ENCODE measurements around the gene ZBTB2.
"Not testable (repeated sequence)": the region's sequence is repeated elsewhere in the genome, so short reads cannot be mapped to it uniquely, and the experiment has no call there.

The ZBTB2 gene

GRCh38 chr6:151324488-151324825 lies 66.9 kb downstream of the ZBTB2 start:
- Histone ChIP-seq H3K9me3 (ENCODE audit: control insufficient read depth, low read length) (no peaks in the 10 kb centered on the region), H3K36me3 (ENCODE audit: control insufficient read depth, insufficient read depth, low read length, severe bottlenecking) (no peaks in the 10 kb centered on the region), H3K27me3 (replicated peaks; ENCODE audit: control insufficient read depth, insufficient read depth, low read length) (no peaks in the 10 kb centered on the region), H3K4me1 (ENCODE audit: control insufficient read depth, insufficient read depth, low read length) (peaks cover 24% of the 10 kb centered on the region), H3K9ac (ENCODE audit: low read length) (peak overlapping the region; percentile 80), H3K4me3 (ENCODE audit: low read length) (no peak overlapping the region)
- DNase-seq (ENCODE audit: low read depth), result no peak

DNA sequence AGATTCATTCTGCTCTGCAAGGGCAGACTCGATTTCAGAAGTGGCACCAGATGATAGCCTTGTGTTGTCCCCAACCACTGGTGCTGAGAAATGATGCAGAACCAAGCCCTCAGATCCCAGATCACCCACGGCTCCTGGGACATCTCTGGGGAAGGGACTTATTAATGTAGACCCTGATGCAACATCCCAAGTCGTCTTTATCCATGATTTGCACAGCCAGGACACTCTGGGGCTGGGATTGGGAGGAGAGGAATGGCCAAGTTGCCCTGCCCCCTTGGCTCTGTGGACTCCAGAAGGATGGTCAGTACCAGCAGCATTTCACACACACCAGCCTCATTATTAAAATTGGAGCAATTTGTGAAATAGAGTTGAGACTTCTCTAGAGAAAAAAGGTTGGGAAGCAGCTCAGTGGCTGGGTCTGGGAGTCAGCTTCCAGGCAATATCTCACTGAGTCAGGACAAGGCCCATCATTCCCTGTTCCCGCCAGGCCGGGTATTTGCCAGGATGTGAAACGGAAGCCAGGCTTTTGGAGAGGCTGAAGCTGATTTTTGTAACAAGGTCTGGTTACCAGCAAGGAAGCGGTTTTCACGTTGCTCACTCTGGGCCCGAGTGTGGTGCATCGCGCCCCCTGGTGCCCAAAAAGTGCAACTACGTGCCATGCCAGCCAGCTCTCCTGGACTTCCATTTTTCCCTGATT lies 67.4 kb downstream of the ZBTB2 start:
- Histone ChIP-seq H3K9ac (ENCODE audit: low read length) (peak overlapping the region; percentile 80), H3K36me3 (ENCODE audit: control insufficient read depth, insufficient read depth, low read length, severe bottlenecking) (no peaks in the 10 kb centered on the region), H3K4me3 (ENCODE audit: low read length) (no peak overlapping the region), H3K9me3 (ENCODE audit: control insufficient read depth, low read length) (no peaks in the 10 kb centered on the region), H3K4me1 (ENCODE audit: control insufficient read depth, insufficient read depth, low read length) (peaks cover 24% of the 10 kb centered on the region), H3K27me3 (replicated peaks; ENCODE audit: control insufficient read depth, insufficient read depth, low read length) (no peaks in the 10 kb centered on the region)
- peak; percentile 91 for DNase-seq (ENCODE audit: low read depth)

- no peak for DNase-seq (ENCODE audit: low read depth)
- Histone ChIP-seq H3K4me3 (ENCODE audit: low read length) (no peak overlapping the region), H3K9me3 (ENCODE audit: control insufficient read depth, low read length) (no peaks in the 10 kb centered on the region), H3K9ac (ENCODE audit: low read length) (no peak overlapping the region), H3K27me3 (replicated peaks; ENCODE audit: control insufficient read depth, insufficient read depth, low read length) (no peaks in the 10 kb centered on the region), H3K4me1 (ENCODE audit: control insufficient read depth, insufficient read depth, low read length) (peaks cover 28% of the 10 kb centered on the region), H3K36me3 (ENCODE audit: control insufficient read depth, insufficient read depth, low read length, severe bottlenecking) (no peaks in the 10 kb centered on the region)
These were observed 68.8 kb downstream of the ZBTB2 start for GRCh38 chr6:151322570-151322969.

DNA sequence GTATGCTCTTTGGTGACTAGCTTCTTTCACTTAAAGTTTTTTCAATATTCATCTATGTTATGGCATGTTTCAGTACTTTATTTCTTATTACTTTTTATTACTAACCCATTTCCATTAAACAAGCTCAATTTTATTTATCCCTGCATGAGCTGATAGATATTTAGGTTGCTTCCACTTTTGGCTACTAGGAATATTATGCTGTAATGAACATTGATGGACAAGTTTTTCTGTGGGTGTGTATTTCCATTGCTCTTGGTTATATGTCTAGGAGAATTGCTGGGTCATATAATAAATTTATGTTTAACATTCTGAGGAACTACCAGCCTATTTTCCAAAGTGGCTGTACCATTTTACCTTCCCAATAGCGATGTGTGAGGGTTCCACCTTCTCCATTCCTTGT lies 69.9 kb downstream of the ZBTB2 start:
- H3K27me3 ChIP-seq (replicated peaks; ENCODE audit: control insufficient read depth, insufficient read depth, low read length), result no peaks in the 10 kb centered on the region
- no peak overlapping the region for H3K9ac ChIP-seq (ENCODE audit: low read length)
- peaks cover 33% of the 10 kb centered on the region for H3K4me1 ChIP-seq (ENCODE audit: control insufficient read depth, insufficient read depth, low read length)
- H3K36me3 ChIP-seq (ENCODE audit: control insufficient read depth, insufficient read depth, low read length, severe bottlenecking), result no peaks in the 10 kb centered on the region
- H3K9me3 ChIP-seq (ENCODE audit: control insufficient read depth, low read length), result no peaks in the 10 kb centered on the region
- H3K4me3 ChIP-seq (ENCODE audit: low read length), result no peak overlapping the region
- DNase-seq (ENCODE audit: low read depth), result no peak

DNA sequence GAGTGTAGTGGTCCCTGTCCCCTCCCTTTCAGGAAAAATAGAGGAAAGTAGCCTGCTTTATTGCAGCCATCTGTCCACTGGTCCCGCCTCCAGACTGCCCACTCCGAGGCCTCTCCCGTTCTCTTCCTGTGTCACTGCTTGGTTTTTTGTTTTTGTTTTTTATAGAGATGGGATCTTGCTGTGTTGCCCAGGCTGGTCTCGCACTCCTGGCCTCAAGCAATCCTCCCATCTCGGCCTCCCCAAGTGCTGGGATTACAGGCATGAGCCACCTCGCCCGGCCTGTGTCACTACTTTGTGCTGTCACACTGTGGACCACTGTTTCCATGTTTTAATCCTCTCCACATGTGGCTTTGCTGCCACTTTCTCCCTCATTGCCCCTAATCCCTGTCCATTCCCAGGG lies 71.2 kb downstream of the ZBTB2 start:
- Histone ChIP-seq H3K27me3 (replicated peaks; ENCODE audit: control insufficient read depth, insufficient read depth, low read length) (no peaks in the 10 kb centered on the region), H3K9me3 (ENCODE audit: control insufficient read depth, low read length) (no peaks in the 10 kb centered on the region), H3K9ac (ENCODE audit: low read length) (no peak overlapping the region), H3K4me1 (ENCODE audit: control insufficient read depth, insufficient read depth, low read length) (peaks cover 24% of the 10 kb centered on the region), H3K36me3 (ENCODE audit: control insufficient read depth, insufficient read depth, low read length, severe bottlenecking) (no peaks in the 10 kb centered on the region), H3K4me3 (ENCODE audit: low read length) (no peak overlapping the region)
- DNase-seq (ENCODE audit: low read depth), result no peak

GRCh38 chr6:151317995-151318365 lies 73.4 kb downstream of the ZBTB2 start:
- Histone ChIP-seq H3K27me3 (replicated peaks; ENCODE audit: control insufficient read depth, insufficient read depth, low read length) (no peaks in the 10 kb centered on the region), H3K36me3 (ENCODE audit: control insufficient read depth, insufficient read depth, low read length, severe bottlenecking) (no peaks in the 10 kb centered on the region), H3K9me3 (ENCODE audit: control insufficient read depth, low read length) (no peaks in the 10 kb centered on the region), H3K4me3 (ENCODE audit: low read length) (no peak overlapping the region), H3K9ac (ENCODE audit: low read length) (no peak overlapping the region), H3K4me1 (ENCODE audit: control insufficient read depth, insufficient read depth, low read length) (peaks cover 15% of the 10 kb centered on the region)
- no peak for DNase-seq (ENCODE audit: low read depth)

DNA sequence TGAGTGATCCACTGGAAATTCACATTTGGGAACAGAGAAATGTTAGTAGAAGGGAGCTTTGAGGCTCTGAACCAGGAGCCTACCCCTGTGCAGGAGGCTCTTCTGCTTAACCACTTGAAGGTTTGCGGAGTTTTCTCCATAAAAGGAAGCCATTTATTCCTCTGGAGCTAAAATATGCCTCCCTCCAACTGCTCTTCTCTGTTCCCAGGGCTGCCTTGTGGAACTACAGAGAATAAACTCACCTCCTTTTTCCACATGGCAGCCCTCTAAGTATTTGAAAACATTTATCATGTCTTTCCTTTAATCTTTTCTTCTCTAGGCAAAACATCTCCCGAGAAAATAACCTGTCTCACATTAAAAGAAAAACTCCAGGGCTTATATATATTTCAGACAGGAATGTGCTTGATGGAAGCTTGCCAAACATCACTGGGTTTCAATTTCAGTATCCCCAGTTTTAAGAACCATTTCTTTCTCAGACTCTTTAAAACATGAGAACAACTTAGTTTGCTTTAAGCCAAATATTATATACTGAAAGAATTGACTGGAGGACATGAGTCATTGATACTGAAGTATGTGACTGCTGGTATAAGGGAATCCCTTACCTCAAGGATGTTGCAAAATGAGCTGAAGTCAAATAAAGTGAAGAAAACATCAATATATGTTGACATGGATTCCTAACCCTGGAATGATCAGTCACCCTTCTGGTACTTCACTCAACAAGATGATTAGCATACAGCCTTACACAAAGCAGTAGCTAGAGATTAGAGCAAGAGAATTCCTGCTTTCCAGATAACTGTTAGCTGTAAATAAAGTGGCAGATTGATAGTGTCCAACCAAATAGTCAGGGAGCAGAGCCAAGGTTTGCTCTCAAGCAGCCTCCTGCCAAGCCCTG lies 74.0 kb downstream of the ZBTB2 start:
- H3K27me3 ChIP-seq (replicated peaks; ENCODE audit: control insufficient read depth, insufficient read depth, low read length), result no peaks in the 10 kb centered on the region
- H3K36me3 ChIP-seq (ENCODE audit: control insufficient read depth, insufficient read depth, low read length, severe bottlenecking), result no peaks in the 10 kb centered on the region
- DNase-seq (ENCODE audit: low read depth), result peak; percentile 82
- H3K9me3 ChIP-seq (ENCODE audit: control insufficient read depth, low read length), result no peaks in the 10 kb centered on the region
- H3K9ac ChIP-seq (ENCODE audit: low read length), result no peak overlapping the region
- no peak overlapping the region for H3K4me3 ChIP-seq (ENCODE audit: low read length)
- peaks cover 16% of the 10 kb centered on the region for H3K4me1 ChIP-seq (ENCODE audit: control insufficient read depth, insufficient read depth, low read length)

GRCh38 chr6:151315661-151316060 lies 75.7 kb downstream of the ZBTB2 start:
- not testable (repeated sequence) for H3K4me3 ChIP-seq (ENCODE audit: low read length); H3K36me3 ChIP-seq (ENCODE audit: control insufficient read depth, insufficient read depth, low read length, severe bottlenecking); H3K27me3 ChIP-seq (replicated peaks; ENCODE audit: control insufficient read depth, insufficient read depth, low read length); H3K9ac ChIP-seq (ENCODE audit: low read length); H3K9me3 ChIP-seq (ENCODE audit: control insufficient read depth, low read length); DNase-seq (ENCODE audit: low read depth)
- H3K4me1 ChIP-seq (ENCODE audit: control insufficient read depth, insufficient read depth, low read length), result peaks cover 19% of the 10 kb centered on the region
